ENCODE results near the gene SLC5A12. TPM values are rescaled to one million over a fixed set of nuclear protein-coding genes. Genes with fewer than 3 reads are reported as not detected.

SLC5A12 gene
- total RNA-seq, 2 experiments from 2014 or later: not detected

GRCh38 chr11:26764315-26764714, 42.5 kb upstream of the SLC5A12 start:
- H3K36me3 Mint-ChIP-seq (ENCODE audit: low read depth): no peaks in the 10 kb centered on the region
- no peak for ATAC-seq
- DNase-seq: no peak
- peaks cover 5% of the 10 kb centered on the region for H3K9me3 Mint-ChIP-seq
- intact Hi-C loops (cut with micrococcal nuclease): no loop called here
- TF ChIP-seq CTCF (IDR thresholded peaks at IDR 0.05): no peak
- ChIA-PET CTCF (no interaction called here), POLR2A (no interaction called here)
- H3K27ac Mint-ChIP-seq: no peak overlapping the region
- H3K4me1 Mint-ChIP-seq (ENCODE audit: low read depth): no peaks in the 10 kb centered on the region
- H3K4me3 Mint-ChIP-seq: no peak overlapping the region
- no peaks in the 10 kb centered on the region for H3K27me3 Mint-ChIP-seq

GRCh38 chr11:26762089-26762488, 40.2 kb upstream of the SLC5A12 start:
- Mint-ChIP-seq H3K4me3 (no peak overlapping the region), H3K27ac (no peak overlapping the region), H3K27me3 (no peaks in the 10 kb centered on the region), H3K9me3 (peaks cover 5% of the 10 kb centered on the region), H3K4me1 (ENCODE audit: low read depth) (no peaks in the 10 kb centered on the region), H3K36me3 (ENCODE audit: low read depth) (no peaks in the 10 kb centered on the region)
- TF ChIP-seq CTCF (IDR thresholded peaks at IDR 0.05): no peak
- ChIA-PET CTCF (no interaction called here), POLR2A (no interaction called here)
- DNase-seq (no peak), ATAC-seq (no peak)
- intact Hi-C loops (cut with micrococcal nuclease): no loop called here

- H3K36me3 Mint-ChIP-seq (ENCODE audit: low read depth): no peaks in the 10 kb centered on the region
- CTCF ChIA-PET: no interaction called here
- no peak overlapping the region for H3K27ac Mint-ChIP-seq
- POLR2A ChIA-PET: no interaction called here
- ATAC-seq (no peak), DNase-seq (no peak)
- H3K27me3 Mint-ChIP-seq: no peaks in the 10 kb centered on the region
- H3K4me1 Mint-ChIP-seq (ENCODE audit: low read depth): no peaks in the 10 kb centered on the region
- H3K9me3 Mint-ChIP-seq: peaks cover 5% of the 10 kb centered on the region
- intact Hi-C loops (cut with micrococcal nuclease): no loop called here
- no peak for TF ChIP-seq CTCF (IDR thresholded peaks at IDR 0.05)
- H3K4me3 Mint-ChIP-seq: no peak overlapping the region
These were observed 39.5 kb upstream of the SLC5A12 start for GRCh38 chr11:26761361-26761809.

GRCh38 chr11:26757995-26758394, 36.1 kb upstream of the SLC5A12 start:
- no peak overlapping the region for H3K27ac Mint-ChIP-seq
- TF ChIP-seq CTCF (IDR thresholded peaks at IDR 0.05): no peak
- H3K36me3 Mint-ChIP-seq (ENCODE audit: low read depth): no peaks in the 10 kb centered on the region
- CTCF ChIA-PET: no interaction called here
- ATAC-seq (no peak), DNase-seq (no peak)
- H3K27me3 Mint-ChIP-seq: no peaks in the 10 kb centered on the region
- H3K9me3 Mint-ChIP-seq: peaks cover 3% of the 10 kb centered on the region
- H3K4me1 Mint-ChIP-seq (ENCODE audit: low read depth): no peaks in the 10 kb centered on the region
- no peak overlapping the region for H3K4me3 Mint-ChIP-seq
- intact Hi-C loops (cut with micrococcal nuclease): no loop called here
- POLR2A ChIA-PET: no interaction called here

GRCh38 chr11:26755762-26756161, 33.9 kb upstream of the SLC5A12 start:
- POLR2A ChIA-PET: no interaction called here
- Mint-ChIP-seq H3K36me3 (ENCODE audit: low read depth) (no peaks in the 10 kb centered on the region), H3K9me3 (no peaks in the 10 kb centered on the region), H3K27me3 (no peaks in the 10 kb centered on the region), H3K27ac (no peak overlapping the region), H3K4me1 (ENCODE audit: low read depth) (no peaks in the 10 kb centered on the region), H3K4me3 (no peak overlapping the region)
- DNase-seq (no peak), ATAC-seq (no peak)
- TF ChIP-seq CTCF (IDR thresholded peaks at IDR 0.05): no peak
- intact Hi-C loops (cut with micrococcal nuclease): no loop called here
- CTCF ChIA-PET: no interaction called here
